ENCODE data around the gene OR9G4.

OR9G4 gene

DNA sequence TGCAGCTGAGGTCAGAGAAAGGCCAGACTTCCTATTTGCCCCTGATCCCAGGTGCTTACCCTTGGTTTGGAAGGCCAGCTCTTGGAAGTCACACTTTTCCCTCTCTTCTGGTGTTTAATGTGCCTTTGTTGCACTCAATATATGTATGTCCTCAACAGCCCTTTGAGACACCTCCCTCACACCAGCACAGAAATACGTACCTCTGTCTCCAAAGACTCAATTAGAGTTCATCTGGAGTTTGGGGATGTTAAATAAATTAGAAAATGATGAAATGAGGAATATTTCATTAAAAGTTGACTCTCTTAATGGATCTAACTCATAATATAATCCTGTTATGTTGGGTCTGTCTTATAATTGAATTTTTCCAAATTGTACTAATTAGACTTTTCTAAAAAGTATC is at the start of gene OR9G4:
Gene OR9G4, minus strand, starts transcription at position 101 of the 400 bp plus-strand sequence. CDS start 4,931 bp downstream, outside the sequence.
- H3K9ac ChIP-seq (ENCODE audit: low read length in 2 of 2), result no peak within 1 kb of the TSS
- no peaks in the 10 kb centered on the region for H3K4me1 ChIP-seq (ENCODE audit: control insufficient read depth, insufficient read depth, low read length)
- H3K27me3 ChIP-seq (ENCODE audit: control insufficient read depth in 1 of 2, insufficient read depth in 2 of 2, low read length in 2 of 2), result no peaks in the 10 kb centered on the region
- no peak within 1 kb of the TSS for H3K4me3 ChIP-seq (ENCODE audit: low read length in 2 of 2)
- no peaks in the 10 kb centered on the region for H3K36me3 ChIP-seq (ENCODE audit: control insufficient read depth in 2 of 2, insufficient read depth in 2 of 2, low read length in 2 of 2)
- peaks cover 0 to 5% of the 10 kb centered on the region in 2 donors for H3K9me3 ChIP-seq (ENCODE audit: control insufficient read depth in 2 of 2, low read length in 2 of 2)
- no peak within 1 kb of the TSS for H3K27ac ChIP-seq (ENCODE audit: low read length)

DNA sequence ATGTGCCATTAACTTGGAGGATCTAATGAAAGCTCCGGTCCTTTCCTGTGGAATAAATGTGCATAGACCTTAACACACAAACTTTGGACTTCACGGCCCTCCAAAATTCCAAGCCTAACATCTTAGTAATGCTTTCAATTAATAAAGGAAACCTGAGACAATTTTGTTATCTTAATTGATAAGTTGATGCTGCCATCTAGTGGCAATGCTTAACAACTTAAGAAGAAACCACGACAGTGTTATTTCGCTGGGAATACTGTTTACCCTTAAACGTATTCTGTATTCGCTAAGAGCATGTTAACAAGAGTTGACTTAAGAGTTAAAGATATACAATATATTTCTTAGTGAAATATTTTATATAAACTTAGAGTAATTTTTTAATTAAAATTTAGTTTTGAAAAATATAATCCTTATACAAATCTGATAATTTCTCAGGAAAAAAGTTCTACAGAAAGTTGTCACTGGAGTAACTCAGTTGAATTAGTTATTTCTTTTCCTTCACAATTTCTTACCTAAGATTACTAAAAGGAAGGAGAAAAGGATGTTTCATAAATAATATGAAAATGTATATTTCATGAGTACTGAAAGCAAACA is 35.0 kb upstream of the OR9G4 start:
- H3K27ac ChIP-seq (ENCODE audit: low read length), result no peak overlapping the region
- no peak overlapping the region for H3K4me3 ChIP-seq (ENCODE audit: low read length in 2 of 2)
- no peaks in the 10 kb centered on the region for H3K36me3 ChIP-seq (ENCODE audit: control insufficient read depth in 2 of 2, insufficient read depth in 2 of 2, low read length in 2 of 2)
- no peaks in the 10 kb centered on the region for H3K9me3 ChIP-seq (ENCODE audit: control insufficient read depth in 2 of 2, low read length in 2 of 2)
- H3K27me3 ChIP-seq (ENCODE audit: control insufficient read depth in 1 of 2, insufficient read depth in 2 of 2, low read length in 2 of 2), result no peaks in the 10 kb centered on the region
- no peak overlapping the region for H3K9ac ChIP-seq (ENCODE audit: low read length in 2 of 2)
- no peaks in the 10 kb centered on the region for H3K4me1 ChIP-seq (ENCODE audit: control insufficient read depth, insufficient read depth, low read length)

DNA sequence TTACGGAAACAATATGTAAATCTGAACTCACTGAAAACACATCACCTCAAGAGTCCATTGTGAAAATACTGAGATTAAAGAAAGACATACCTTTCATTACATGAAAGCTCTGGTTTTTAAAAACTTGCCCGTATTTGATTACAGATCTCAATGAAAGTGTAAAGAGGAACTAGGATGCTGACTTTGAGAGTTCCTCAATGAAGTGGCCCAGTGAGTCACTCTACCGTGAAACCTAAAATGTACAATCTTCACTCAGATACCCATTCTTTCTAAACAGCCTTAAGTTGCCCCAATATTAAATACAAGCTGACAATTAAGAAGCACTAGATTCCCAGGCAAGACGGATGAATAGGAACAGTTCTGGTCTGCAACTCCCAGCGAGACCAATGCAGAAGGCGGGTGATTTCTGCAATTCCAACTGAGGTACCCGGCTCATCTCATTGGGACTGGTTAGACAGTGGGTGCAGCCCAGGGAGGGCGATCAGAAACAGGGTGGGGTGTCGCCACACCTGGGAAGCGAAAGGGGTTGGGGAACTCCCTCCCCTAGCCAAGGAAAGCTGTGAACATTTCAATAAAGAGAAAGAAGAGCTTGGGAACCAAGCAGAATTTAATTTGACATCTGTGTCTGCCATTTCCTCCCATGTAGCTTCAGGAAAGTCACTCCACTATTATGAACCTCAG is 33.8 kb upstream of the OR9G4 start:
- H3K4me3 ChIP-seq (ENCODE audit: low read length in 2 of 2), result no peak overlapping the region
- no peaks in the 10 kb centered on the region for H3K36me3 ChIP-seq (ENCODE audit: control insufficient read depth in 2 of 2, insufficient read depth in 2 of 2, low read length in 2 of 2)
- H3K27ac ChIP-seq (ENCODE audit: low read length), result no peak overlapping the region
- H3K27me3 ChIP-seq (ENCODE audit: control insufficient read depth in 1 of 2, insufficient read depth in 2 of 2, low read length in 2 of 2), result no peaks in the 10 kb centered on the region
- no peak overlapping the region for H3K9ac ChIP-seq (ENCODE audit: low read length in 2 of 2)
- H3K4me1 ChIP-seq (ENCODE audit: control insufficient read depth, insufficient read depth, low read length), result no peaks in the 10 kb centered on the region
- H3K9me3 ChIP-seq (ENCODE audit: control insufficient read depth in 2 of 2, low read length in 2 of 2), result no peaks in the 10 kb centered on the region

DNA sequence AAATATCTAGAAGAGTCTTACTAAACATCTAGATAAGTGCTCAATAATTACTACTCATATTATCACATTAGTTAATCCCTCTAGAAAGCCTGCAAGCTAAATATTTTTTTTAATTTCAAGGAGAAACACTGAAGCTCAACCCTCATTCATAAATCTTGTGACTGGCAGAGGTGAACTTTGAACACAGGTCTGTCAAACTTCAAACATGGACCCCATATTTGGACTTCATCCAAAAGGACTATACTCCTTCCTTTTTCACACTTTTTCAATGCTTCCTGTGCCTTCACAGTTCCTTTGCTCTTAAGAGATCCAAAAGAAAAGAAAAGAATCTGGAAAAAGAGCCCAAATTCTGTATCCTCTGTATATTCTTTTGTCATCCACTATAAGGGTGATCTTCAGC is 28.3 kb upstream of the OR9G4 start:
- H3K36me3 ChIP-seq (ENCODE audit: control insufficient read depth in 2 of 2, insufficient read depth in 2 of 2, low read length in 2 of 2), result no peaks in the 10 kb centered on the region
- no peaks in the 10 kb centered on the region for H3K9me3 ChIP-seq (ENCODE audit: control insufficient read depth in 2 of 2, low read length in 2 of 2)
- H3K27me3 ChIP-seq (ENCODE audit: control insufficient read depth in 1 of 2, insufficient read depth in 2 of 2, low read length in 2 of 2), result no peaks in the 10 kb centered on the region
- H3K9ac ChIP-seq (ENCODE audit: low read length in 2 of 2), result no peak overlapping the region
- H3K4me3 ChIP-seq (ENCODE audit: low read length in 2 of 2), result no peak overlapping the region
- H3K4me1 ChIP-seq (ENCODE audit: control insufficient read depth, insufficient read depth, low read length), result no peaks in the 10 kb centered on the region
- H3K27ac ChIP-seq (ENCODE audit: low read length), result no peak overlapping the region

DNA sequence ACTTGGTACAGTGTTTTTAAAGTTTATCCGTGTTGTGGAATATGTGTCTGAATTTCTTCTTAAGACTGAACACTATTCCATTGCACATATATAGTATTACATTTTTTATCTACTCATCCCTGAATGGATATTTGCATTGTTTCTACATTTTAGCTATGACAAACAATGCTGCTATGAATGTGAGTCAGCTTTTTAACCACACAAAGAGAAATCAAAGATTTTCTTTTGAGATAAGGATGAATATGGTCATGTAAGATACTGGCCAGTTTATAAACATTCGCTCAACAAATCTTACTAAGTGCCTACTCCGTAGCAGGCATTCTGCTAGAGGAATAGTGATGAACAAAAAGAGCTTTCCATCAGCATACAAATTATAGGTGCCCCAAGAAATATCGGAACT is 16.5 kb upstream of the OR9G4 start:
- no peaks in the 10 kb centered on the region for H3K36me3 ChIP-seq (ENCODE audit: control insufficient read depth in 2 of 2, insufficient read depth in 2 of 2, low read length in 2 of 2)
- no peak overlapping the region for H3K9ac ChIP-seq (ENCODE audit: low read length in 2 of 2)
- H3K9me3 ChIP-seq (ENCODE audit: control insufficient read depth in 2 of 2, low read length in 2 of 2), result no peaks in the 10 kb centered on the region
- H3K27ac ChIP-seq (ENCODE audit: low read length), result no peak overlapping the region
- no peak overlapping the region for H3K4me3 ChIP-seq (ENCODE audit: low read length in 2 of 2)
- H3K4me1 ChIP-seq (ENCODE audit: control insufficient read depth, insufficient read depth, low read length), result no peaks in the 10 kb centered on the region
- no peaks in the 10 kb centered on the region for H3K27me3 ChIP-seq (ENCODE audit: control insufficient read depth in 1 of 2, insufficient read depth in 2 of 2, low read length in 2 of 2)

DNA sequence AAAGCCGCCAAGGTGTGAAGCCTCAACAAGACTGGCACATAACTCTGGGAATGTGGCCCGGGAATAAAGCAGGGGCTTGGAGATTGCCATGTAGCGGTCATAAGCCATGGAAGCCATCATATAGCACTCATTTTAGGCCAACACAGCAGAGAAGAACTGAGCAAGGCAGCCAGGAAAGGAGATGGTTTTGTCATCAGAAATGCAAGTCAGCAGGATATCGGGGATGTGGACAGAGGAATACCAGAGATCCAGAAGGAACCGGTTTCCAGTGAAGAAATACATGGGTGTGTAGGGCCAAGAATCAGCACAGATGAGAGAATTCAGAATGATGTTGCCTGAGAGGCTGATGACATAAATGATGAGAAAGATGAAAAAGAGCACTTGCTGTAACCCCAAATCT is 3.0 kb upstream of the OR9G4 start:
- H3K36me3 ChIP-seq (ENCODE audit: control insufficient read depth in 2 of 2, insufficient read depth in 2 of 2, low read length in 2 of 2), result no peaks in the 10 kb centered on the region
- H3K4me1 ChIP-seq (ENCODE audit: control insufficient read depth, insufficient read depth, low read length), result no peaks in the 10 kb centered on the region
- H3K27ac ChIP-seq (ENCODE audit: low read length), result no peak overlapping the region
- H3K27me3 ChIP-seq (ENCODE audit: control insufficient read depth in 1 of 2, insufficient read depth in 2 of 2, low read length in 2 of 2), result no peaks in the 10 kb centered on the region
- H3K4me3 ChIP-seq (ENCODE audit: low read length in 2 of 2), result no peak overlapping the region
- peaks cover 0 to 5% of the 10 kb centered on the region in 2 donors for H3K9me3 ChIP-seq (ENCODE audit: control insufficient read depth in 2 of 2, low read length in 2 of 2)
- no peak overlapping the region for H3K9ac ChIP-seq (ENCODE audit: low read length in 2 of 2)

DNA sequence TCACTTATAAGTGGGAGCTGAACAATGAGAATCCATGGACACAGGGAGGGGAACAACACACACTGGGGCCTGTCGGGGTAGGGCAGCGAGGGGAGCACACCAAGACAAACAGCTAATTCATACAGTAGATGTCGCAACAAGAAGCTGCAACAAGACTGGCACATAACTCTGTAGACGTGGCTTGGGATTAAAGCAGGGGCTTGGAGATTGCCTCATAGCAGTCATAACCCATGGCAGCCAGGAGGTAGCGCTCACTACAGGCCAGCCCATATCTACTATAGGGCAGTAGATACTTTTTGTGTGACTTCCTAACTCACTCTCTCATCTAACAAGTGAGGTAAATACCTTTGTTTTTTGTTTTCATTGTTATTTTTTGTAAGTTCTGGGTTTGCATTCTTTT is 1.7 kb upstream of the OR9G4 start:
- Histone ChIP-seq H3K27ac (ENCODE audit: low read length) (no peak overlapping the region), H3K4me1 (ENCODE audit: control insufficient read depth, insufficient read depth, low read length) (no peaks in the 10 kb centered on the region)

DNA sequence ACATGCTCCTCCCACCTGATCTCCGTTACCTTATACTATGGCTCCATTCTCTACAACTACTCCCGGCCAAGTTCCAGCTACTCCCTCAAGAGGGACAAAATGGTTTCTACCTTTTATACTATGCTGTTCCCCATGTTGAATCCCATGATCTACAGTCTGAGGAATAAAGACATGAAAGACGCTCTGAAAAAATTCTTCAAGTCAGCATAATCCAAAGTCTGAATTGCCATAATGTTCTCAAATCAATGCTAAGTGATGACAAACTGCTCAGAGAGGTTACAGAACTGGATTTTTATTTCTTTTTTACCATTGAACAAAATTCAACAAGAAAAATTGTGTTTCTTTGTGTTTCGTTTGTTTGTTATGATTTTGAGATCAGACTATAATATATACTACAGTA is 7.6 kb downstream of the OR9G4 start:
- Histone ChIP-seq H3K9ac (ENCODE audit: low read length in 2 of 2) (no peak overlapping the region), H3K36me3 (ENCODE audit: control insufficient read depth in 2 of 2, insufficient read depth in 2 of 2, low read length in 2 of 2) (no peaks in the 10 kb centered on the region), H3K4me3 (ENCODE audit: low read length in 2 of 2) (no peak overlapping the region), H3K9me3 (ENCODE audit: control insufficient read depth in 2 of 2, low read length in 2 of 2) (peaks cover 0 to 2% of the 10 kb centered on the region in 2 donors), H3K27ac (ENCODE audit: low read length) (no peak overlapping the region), H3K4me1 (ENCODE audit: control insufficient read depth, insufficient read depth, low read length) (no peaks in the 10 kb centered on the region), H3K27me3 (ENCODE audit: control insufficient read depth in 1 of 2, insufficient read depth in 2 of 2, low read length in 2 of 2) (no peaks in the 10 kb centered on the region)

More for the DNA sequence above, 1.7 kb upstream of the OR9G4 start:
- no peaks in the 10 kb centered on the region for H3K27me3 ChIP-seq (ENCODE audit: control insufficient read depth in 1 of 2, insufficient read depth in 2 of 2, low read length in 2 of 2)
- no peak overlapping the region for H3K4me3 ChIP-seq (ENCODE audit: low read length in 2 of 2)
- no peaks in the 10 kb centered on the region for H3K36me3 ChIP-seq (ENCODE audit: control insufficient read depth in 2 of 2, insufficient read depth in 2 of 2, low read length in 2 of 2)
- no peak overlapping the region for H3K9ac ChIP-seq (ENCODE audit: low read length in 2 of 2)
- peaks cover 0 to 5% of the 10 kb centered on the region in 2 donors for H3K9me3 ChIP-seq (ENCODE audit: control insufficient read depth in 2 of 2, low read length in 2 of 2)

DNA sequence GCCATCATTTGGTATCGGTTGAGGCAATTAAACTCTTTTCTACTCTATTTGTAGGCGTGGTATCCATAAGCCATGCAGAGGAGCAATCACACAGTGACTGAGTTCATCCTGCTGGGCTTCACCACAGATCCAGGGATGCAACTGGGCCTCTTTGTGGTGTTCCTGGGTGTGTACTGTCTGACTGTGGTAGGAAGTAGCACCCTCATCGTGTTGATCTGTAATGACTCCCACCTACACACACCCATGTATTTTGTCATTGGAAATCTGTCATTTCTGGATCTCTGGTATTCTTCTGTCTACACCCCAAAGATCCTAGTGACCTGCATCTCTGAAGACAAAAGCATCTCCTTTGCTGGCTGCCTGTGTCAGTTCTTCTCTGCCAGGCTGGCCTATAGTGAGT is 8.4 kb downstream of the OR9G4 start:
- no peaks in the 10 kb centered on the region for H3K27me3 ChIP-seq (ENCODE audit: control insufficient read depth in 1 of 2, insufficient read depth in 2 of 2, low read length in 2 of 2)

DNA sequence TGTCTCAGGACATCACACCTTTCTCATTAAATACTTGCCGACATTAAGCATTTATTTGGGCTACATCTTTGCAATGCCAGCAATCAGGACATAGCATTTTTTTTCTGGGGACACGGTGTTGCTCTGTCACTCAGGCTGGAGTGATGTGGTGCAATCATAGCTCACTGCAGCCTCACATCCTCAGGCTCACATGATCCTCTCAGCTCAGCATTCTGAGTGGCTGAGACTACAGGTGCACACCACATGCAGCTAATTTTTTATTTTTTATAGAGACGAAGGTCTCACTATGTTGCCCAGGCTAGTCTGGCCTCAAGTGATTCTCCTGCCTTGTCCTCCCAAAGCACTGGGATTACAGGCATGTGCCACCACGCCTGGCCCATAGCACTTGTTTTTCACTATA is 28.0 kb downstream of the OR9G4 start:
- Histone ChIP-seq H3K9ac (ENCODE audit: low read length in 2 of 2) (no peak overlapping the region), H3K36me3 (ENCODE audit: control insufficient read depth in 2 of 2, insufficient read depth in 2 of 2, low read length in 2 of 2) (no peaks in the 10 kb centered on the region), H3K9me3 (ENCODE audit: control insufficient read depth in 2 of 2, low read length in 2 of 2) (no peaks in the 10 kb centered on the region), H3K4me3 (ENCODE audit: low read length in 2 of 2) (no peak overlapping the region), H3K4me1 (ENCODE audit: control insufficient read depth, insufficient read depth, low read length) (no peaks in the 10 kb centered on the region), H3K27me3 (ENCODE audit: control insufficient read depth in 1 of 2, insufficient read depth in 2 of 2, low read length in 2 of 2) (no peaks in the 10 kb centered on the region), H3K27ac (ENCODE audit: low read length) (no peak overlapping the region)

More for the DNA sequence above, 8.4 kb downstream of the OR9G4 start:
- Histone ChIP-seq H3K9me3 (ENCODE audit: control insufficient read depth in 2 of 2, low read length in 2 of 2) (peaks cover 0 to 2% of the 10 kb centered on the region in 2 donors), H3K4me3 (ENCODE audit: low read length in 2 of 2) (no peak overlapping the region), H3K36me3 (ENCODE audit: control insufficient read depth in 2 of 2, insufficient read depth in 2 of 2, low read length in 2 of 2) (no peaks in the 10 kb centered on the region), H3K27ac (ENCODE audit: low read length) (no peak overlapping the region), H3K9ac (ENCODE audit: low read length in 2 of 2) (no peak overlapping the region), H3K4me1 (ENCODE audit: control insufficient read depth, insufficient read depth, low read length) (no peaks in the 10 kb centered on the region)

DNA sequence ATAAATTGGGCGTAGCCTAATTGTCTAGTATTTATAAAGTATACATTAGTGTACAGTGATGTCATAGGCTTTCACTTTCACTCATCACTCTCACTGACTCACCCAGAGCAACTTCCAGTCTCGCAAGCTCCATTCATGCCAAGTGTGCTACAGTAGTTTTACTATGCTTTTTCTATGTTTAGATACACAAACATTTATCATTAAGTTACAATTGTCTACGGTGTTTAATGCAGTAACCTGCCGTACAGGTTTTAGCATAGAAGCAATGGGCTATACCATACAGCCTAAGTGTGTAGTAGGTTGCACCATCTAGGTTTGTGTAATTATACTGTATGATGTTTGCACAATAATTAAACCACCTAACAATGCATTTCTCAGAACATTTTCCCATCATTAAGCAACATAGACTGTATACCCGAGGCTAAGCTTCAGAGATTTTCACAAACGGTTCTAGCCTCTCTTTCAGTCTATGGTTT is 32.1 kb downstream of the OR9G4 start:
- no peak overlapping the region for H3K27ac ChIP-seq (ENCODE audit: low read length)
- no peaks in the 10 kb centered on the region for H3K4me1 ChIP-seq (ENCODE audit: control insufficient read depth, insufficient read depth, low read length)
- H3K36me3 ChIP-seq (ENCODE audit: control insufficient read depth in 2 of 2, insufficient read depth in 2 of 2, low read length in 2 of 2), result no peaks in the 10 kb centered on the region
- H3K4me3 ChIP-seq (ENCODE audit: low read length in 2 of 2), result no peak overlapping the region
- H3K9ac ChIP-seq (ENCODE audit: low read length in 2 of 2), result no peak overlapping the region
- no peaks in the 10 kb centered on the region for H3K27me3 ChIP-seq (ENCODE audit: control insufficient read depth in 1 of 2, insufficient read depth in 2 of 2, low read length in 2 of 2)
- no peaks in the 10 kb centered on the region for H3K9me3 ChIP-seq (ENCODE audit: control insufficient read depth in 2 of 2, low read length in 2 of 2)
